Upper lobe of right lung (tissue), 1 donor: ENCODE measurements around the gene MYO1B. TPM values are rescaled to one million over a fixed set of nuclear protein-coding genes. Genes with fewer than 3 reads are reported as not detected.

Source experiments
- ATAC-seq: fragments of 200-7000 bp; cut with Tn5 transposase; one replicate; pipeline ENCODE4 v1.9.1; 2020; ENCODE audit warnings: mild to moderate bottlenecking, moderate library complexity
- DNase-seq: peaks from one replicate; pipeline ENCODE4 v3.0.0-alpha.2; 2020
- H3K27ac ChIP-seq: fragments of 200-600 bp; one replicate; pipeline ENCODE4 v1.8.0; 2022
- H3K27me3 ChIP-seq: fragments of 200-600 bp; one replicate; pipeline ENCODE4 v1.8.0; 2022; ENCODE audit warnings: mild to moderate bottlenecking
- H3K36me3 ChIP-seq: fragments of 200-600 bp; one replicate; pipeline ENCODE4 v1.8.0; 2022
- H3K4me1 ChIP-seq: fragments of 200-600 bp; one replicate; pipeline ENCODE4 v1.8.0; 2022
- H3K4me3 ChIP-seq: fragments of 200-600 bp; one replicate; pipeline ENCODE4 v1.8.0; 2022; ENCODE audit warnings: mild to moderate bottlenecking
- H3K9me3 ChIP-seq: fragments of 200-600 bp; one replicate; pipeline ENCODE4 v1.8.0; 2022
- CTCF ChIP-seq: fragments of 200-600 bp; IDR thresholded peaks from one replicate; pipeline ENCODE4 v1.8.0; 2022; ENCODE audit warnings: antibody characterized with exemption
- intact Hi-C: fragments of 100-400 bp; cut with DNase I; formaldehyde crosslinking; loops from one replicate; pipeline ENCODE4 v1.11.0; 2022
- total RNA-seq: library from RNA; stranded (reverse); fragmentation: NEBNext Ultra II Directional; extraction: Animal tissue kit (Norgen Biotek cat#: 25700); gene quantifications from one replicate; pipeline ENCODE4 v1.2.1, GENCODE V29; 2021
- donor health status: DM: no; HTN: yes; CAD: no; lungs with severe emphysema.

The MYO1B gene
- total RNA-seq, 1 donor from 2014 or later, result 231 TPM

GRCh38 chr2:191384829-191385228 is 139.6 kb downstream of the MYO1B start:
- intact Hi-C loops, result no loop called here
- Histone ChIP-seq H3K27ac (no peak overlapping the region), H3K27me3 (no peaks in the 10 kb centered on the region)

GRCh38 chr2:191385416-191386160 is 140.4 kb downstream of the MYO1B start:
- peaks cover 58% of the 10 kb centered on the region for H3K36me3 ChIP-seq
- ATAC-seq, result peak; percentile 69
- no peak overlapping the region for H3K4me3 ChIP-seq
- no peaks in the 10 kb centered on the region for H3K9me3 ChIP-seq
- peaks cover 26% of the 10 kb centered on the region for H3K4me1 ChIP-seq
- H3K27ac ChIP-seq, result no peak overlapping the region
- no peak for TF ChIP-seq CTCF
- intact Hi-C loops, result no loop called here
- no peaks in the 10 kb centered on the region for H3K27me3 ChIP-seq
- DNase-seq, result no peak

More at GRCh38 chr2:191384829-191385228, 139.6 kb downstream of the MYO1B start:
- ATAC-seq (no peak), DNase-seq (no peak)
- Histone ChIP-seq H3K4me1 (peaks cover 26% of the 10 kb centered on the region), H3K4me3 (no peak overlapping the region), H3K36me3 (peaks cover 50% of the 10 kb centered on the region), H3K9me3 (no peaks in the 10 kb centered on the region)
- no peak for TF ChIP-seq CTCF

- Histone ChIP-seq H3K27me3 (no peaks in the 10 kb centered on the region), H3K4me3 (no peak overlapping the region), H3K27ac (no peak overlapping the region), H3K9me3 (no peaks in the 10 kb centered on the region), H3K36me3 (peaks cover 67% of the 10 kb centered on the region), H3K4me1 (peaks cover 26% of the 10 kb centered on the region)
- no peak for ATAC-seq
- no peak for TF ChIP-seq CTCF
- intact Hi-C loops, result no loop called here
- DNase-seq, result no peak
Observed at GRCh38 chr2:191386938-191387536, 141.8 kb downstream of the MYO1B start.

GRCh38 chr2:191389288-191389687 is 144.1 kb downstream of the MYO1B start:
- Histone ChIP-seq H3K4me3 (no peak overlapping the region), H3K36me3 (peaks cover 84% of the 10 kb centered on the region), H3K27me3 (no peaks in the 10 kb centered on the region), H3K9me3 (no peaks in the 10 kb centered on the region), H3K4me1 (peaks cover 17% of the 10 kb centered on the region), H3K27ac (peak overlapping the region; percentile 7)
- intact Hi-C loops, result no loop called here
- ATAC-seq, result no peak
- no peak for DNase-seq
- no peak for TF ChIP-seq CTCF

GRCh38 chr2:191391171-191391570 is 146.0 kb downstream of the MYO1B start:
- no peak for DNase-seq
- Histone ChIP-seq H3K4me3 (no peak overlapping the region), H3K4me1 (peaks cover 6% of the 10 kb centered on the region), H3K36me3 (peaks cover 87% of the 10 kb centered on the region), H3K27me3 (no peaks in the 10 kb centered on the region), H3K27ac (no peak overlapping the region), H3K9me3 (no peaks in the 10 kb centered on the region)
- TF ChIP-seq CTCF, result no peak
- no peak for ATAC-seq
- intact Hi-C loops, result loop anchor here (5.0 kb wide), 1 partner anchor 139 kb away; no protein-coding TSS in a partner anchor
